Choroid plexus epithelial cell (primary cell): ENCODE data around the gene CPN2.

Source experiments
- DNase-seq: peaks from one replicate; pipeline ENCODE4 v3.0.0-alpha.2; 2010; ENCODE audit warnings: low read depth
- H3K4me3 ChIP-seq: 2 replicates; pipeline ENCODE4 v1.5.1; 2011; ENCODE audit warnings: low read depth, mild to moderate bottlenecking, control low read depth, low read length, moderate library complexity
- CTCF ChIP-seq: conservative IDR thresholded peaks from 2 replicates; pipeline ENCODE4 v1.5.1; 2011; ENCODE audit warnings: low read depth, mild to moderate bottlenecking, control low read depth, inconsistent platforms, low read length, moderate library complexity

The CPN2 gene

GRCh38 chr3:194310060-194310835 lies 40.9 kb downstream of the CPN2 start:
- TF ChIP-seq CTCF: no peak
- H3K4me3 ChIP-seq: no peak overlapping the region
- DNase-seq: no peak

- no peak for TF ChIP-seq CTCF
- no peak overlapping the region for H3K4me3 ChIP-seq
- peak; percentile 40 for DNase-seq
These were observed 42.3 kb downstream of the CPN2 start for GRCh38 chr3:194308601-194309449.

GRCh38 chr3:194307849-194308248 lies 43.3 kb downstream of the CPN2 start:
- no peak for DNase-seq
- no peak overlapping the region for H3K4me3 ChIP-seq
- no peak for TF ChIP-seq CTCF

- DNase-seq: no peak
- no peak for TF ChIP-seq CTCF
- H3K4me3 ChIP-seq: no peak overlapping the region
These were observed 44.1 kb downstream of the CPN2 start for GRCh38 chr3:194306771-194307640.

GRCh38 chr3:194306109-194306686 lies 44.9 kb downstream of the CPN2 start:
- no peak overlapping the region for H3K4me3 ChIP-seq
- no peak for TF ChIP-seq CTCF
- no peak for DNase-seq

- TF ChIP-seq CTCF: no peak
- no peak for DNase-seq
- no peak overlapping the region for H3K4me3 ChIP-seq
These were observed 45.6 kb downstream of the CPN2 start for GRCh38 chr3:194305356-194306108.
